HG03175 (cell line): ENCODE data around the gene MGMT.

Experiments
- ATAC-seq: cut with Tn5 transposase; IDR thresholded peaks from one replicate; pipeline ENCODE4 v1.9.1; 2021; ENCODE audit warnings: mild to moderate bottlenecking, moderate library complexity; ENCODE audit not compliant: unreplicated experiment

The MGMT gene

DNA sequence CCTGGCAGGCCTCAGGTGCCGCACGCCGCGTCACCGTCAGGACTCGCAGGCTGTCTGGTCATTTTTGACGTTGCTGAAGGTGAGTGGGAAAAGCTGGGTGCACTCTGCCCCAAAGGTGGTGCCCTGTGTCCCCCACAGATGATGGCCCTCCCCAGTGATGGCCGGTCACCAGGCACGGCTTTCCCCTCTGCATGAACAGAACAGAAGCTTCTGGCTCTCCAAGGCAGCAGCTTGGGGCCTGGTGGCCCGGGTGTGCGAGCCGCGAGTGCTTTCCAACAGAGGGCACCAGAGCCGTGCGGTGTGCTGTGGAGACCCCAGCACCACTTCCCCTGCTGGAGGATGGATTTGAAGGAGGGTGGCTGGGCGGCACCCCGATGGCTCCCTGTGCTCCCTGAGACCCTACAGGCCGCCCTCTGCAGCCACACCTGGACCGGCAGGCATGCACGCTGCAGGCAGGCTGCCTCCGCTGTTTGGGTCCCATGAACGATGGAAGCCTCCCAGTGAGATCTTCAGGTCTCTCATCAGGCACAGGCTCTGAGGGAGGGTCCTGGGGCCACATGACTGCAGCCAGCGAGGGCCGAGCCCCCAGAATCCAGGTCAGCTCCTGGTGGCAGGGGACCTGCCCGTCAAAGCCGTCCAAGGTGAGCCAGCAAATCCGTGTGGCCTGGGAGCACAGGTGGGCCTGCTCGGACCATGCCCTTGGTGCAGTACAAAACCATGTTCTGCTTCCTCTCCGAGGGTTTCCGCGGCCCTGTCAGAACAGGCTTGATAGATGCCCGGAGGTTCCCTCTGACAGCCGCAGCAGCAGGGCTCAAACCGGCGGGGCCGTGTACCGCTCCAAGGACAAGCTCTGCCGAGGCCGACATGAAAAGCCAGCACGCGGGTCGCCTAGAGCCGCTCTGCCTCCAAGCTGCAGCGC, 301.7 kb downstream of the MGMT start:
- ATAC-seq: no peak

DNA sequence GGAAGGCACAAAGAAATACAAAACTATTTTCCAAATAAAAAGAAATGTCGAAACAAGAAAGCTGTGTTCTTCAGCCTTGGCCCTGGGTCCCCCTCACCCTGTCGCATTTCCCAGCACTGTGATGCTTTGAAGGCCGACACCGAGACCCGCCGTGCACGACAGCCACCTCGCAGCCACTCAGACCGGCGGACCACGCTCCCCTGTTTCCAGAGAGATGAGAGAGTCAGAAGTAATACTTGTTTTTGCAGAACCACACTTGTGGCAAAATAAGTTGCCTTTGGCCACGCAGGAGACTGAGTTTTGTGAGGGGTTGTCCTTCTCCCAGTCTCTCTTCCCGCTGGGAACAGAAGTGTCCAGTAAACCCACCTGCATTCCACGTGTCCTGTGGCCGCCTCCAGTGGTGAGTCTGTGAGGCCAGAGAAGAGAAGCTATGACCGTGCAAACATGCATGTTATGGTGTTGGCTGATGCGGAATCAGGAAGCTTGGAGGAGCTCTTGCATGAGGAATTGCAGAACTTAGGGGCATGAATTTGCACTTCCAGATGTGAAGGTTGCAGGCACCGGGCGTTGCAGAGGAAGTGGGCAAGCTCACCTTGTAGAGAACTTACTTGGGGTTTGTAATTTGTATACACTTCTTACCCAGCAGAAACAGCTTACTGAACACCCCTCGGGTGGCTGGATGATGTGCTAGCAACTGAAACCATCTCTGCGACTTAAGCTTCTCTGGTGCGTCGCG, 302.5 kb downstream of the MGMT start:
- ATAC-seq: no peak

DNA sequence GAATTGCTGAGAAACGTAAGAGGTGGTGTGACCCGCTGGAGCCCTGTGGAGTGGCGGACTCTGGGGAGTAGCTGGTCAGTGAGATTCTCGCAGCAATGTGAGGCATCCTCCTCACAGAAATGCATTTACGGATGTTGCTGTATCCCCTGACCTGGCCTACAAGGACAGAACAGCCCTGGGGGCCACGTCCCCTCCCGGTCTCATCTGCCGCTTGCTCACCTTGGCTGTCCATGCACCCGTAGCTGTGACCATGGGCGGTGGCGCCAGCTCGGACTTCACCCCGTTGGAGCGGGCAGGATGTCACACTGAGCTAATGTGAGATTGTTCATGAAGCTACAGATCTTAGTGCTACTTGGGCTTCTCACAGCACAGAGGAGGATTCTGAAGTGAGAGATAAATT, 303.2 kb downstream of the MGMT start:
- ATAC-seq: no peak

DNA sequence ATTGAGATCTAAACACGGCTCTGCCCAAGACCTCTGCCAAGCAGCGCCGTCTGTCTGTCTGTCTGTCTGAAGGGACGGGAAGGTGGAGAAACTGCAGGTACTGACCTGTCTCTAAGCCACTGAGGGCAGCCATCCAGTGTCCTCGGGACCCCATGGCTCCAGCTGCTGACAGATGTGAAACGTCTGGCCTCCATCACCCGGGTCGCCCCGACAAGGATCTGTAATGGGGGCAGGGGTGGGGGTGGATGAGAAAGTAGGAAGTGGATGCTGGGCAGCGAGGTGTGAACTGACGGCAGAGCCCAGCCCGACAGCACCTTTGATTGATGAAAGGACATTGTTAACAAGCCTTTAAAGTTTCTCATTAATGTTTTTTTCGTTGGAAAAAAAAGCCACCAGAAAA, 304.0 kb downstream of the MGMT start:
- no peak for ATAC-seq

DNA sequence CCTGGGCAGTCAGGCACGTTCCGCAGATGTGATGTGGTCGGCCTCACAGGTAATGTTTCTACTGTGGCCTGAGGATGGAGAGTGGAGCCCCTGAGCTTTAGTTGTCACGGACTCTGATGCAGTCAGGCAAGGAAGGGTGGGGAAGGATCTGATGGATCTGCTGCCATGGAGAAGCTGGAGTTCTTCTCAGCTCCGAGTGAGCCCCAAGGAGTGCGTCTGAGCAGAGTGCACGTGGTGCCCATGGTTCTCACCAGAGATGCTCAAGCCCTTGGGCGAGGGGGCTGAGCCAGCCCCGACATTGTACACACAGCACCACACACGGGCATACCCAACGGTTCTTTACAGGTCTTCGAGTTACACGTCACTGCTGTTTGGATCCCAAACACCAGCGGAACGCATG, 304.5 kb downstream of the MGMT start:
- ATAC-seq: no peak

DNA sequence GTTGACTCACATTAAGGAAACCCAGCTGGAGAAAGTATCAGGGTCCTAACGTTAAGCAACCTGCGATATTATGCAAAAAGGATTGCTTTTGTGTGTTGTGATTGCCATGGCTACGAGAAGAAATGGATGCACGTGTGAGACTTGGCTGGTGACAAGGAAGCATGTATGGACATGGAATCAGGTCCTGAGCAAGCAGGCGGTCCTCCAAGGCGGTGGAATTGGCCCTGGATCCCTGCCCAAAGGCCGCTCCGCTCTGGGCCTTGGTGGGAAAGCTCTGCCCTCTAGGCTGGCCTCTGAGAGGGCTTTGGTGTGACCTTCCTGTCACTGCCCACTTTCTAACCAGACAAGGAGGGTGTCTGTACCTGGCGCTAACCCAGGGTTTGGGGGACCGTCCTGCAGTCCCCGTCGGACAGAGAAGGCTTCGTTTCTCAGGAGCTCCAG, 305.0 kb downstream of the MGMT start:
- ATAC-seq: no peak

DNA sequence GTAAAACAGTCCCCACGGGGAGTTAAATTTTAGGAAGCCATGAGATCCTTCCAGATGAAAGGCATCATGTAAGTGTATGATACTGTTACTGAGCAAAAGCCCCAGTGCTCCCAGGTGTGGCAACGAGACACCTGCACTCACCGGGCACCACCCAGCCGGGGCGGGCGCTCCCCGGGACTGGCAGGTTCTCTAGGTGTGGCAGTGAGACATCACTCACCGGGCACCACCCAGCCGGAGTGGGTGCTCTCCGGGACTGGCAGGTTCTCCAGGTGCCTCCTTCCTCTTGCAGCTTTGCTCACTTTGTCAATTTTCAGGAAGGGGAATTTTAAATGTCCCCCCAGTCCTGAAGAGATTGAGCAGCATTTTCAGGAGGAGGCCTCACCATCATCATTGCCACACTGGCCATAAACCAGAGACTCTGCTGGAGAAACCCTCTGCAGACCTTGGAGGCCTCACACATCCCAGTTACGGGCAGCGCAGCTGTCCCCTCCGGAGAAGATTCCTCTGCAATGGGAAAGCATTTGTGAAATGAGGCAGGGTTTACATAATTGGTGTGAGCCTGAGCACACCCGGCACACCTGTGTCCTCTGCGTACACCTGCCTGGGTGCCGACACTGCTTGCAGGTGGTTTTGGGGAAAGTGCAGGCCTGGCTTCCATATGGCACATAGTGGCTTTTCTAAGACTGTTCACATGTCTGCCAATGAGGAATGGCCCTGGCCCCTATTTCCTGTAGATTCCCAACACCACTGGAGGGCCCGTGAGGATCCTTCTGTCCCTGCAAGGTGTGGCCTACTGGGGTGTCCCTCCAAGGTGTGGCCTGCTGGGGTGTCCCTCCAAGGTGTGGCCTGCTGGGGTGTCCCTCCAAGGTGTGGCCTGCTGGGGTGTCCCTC, 305.7 kb downstream of the MGMT start:
- ATAC-seq: no peak

DNA sequence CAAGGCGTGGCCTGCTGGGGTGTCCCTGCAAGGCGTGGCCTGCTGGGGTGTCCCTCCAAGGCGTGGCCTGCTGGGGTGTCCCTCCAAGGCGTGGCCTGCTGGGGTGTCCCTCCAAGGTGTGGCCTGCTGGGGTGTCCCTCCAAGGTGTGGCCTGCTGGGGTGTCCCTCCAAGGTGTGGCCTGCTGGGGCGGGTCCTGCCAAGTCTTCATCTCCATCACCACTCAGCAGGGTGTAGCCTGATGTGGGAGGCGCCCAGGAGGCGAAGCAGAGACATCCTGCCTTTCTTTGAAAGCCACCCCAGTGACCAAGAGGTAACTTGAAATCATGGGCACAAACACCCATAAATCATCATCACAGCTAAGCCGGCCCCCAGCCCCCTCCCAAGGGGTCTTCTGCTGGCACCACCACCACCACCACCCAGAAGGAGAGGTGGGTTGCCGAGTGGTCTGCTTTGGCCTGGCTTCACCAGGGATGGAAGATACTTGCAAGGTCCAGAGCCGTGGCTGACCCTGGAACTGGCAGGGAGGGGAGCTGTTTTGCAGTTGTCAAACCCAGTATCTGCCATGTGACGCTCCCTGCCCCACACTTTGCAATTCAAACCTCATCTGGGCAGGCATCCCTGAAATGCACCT, 306.4 kb downstream of the MGMT start:
- no peak for ATAC-seq

DNA sequence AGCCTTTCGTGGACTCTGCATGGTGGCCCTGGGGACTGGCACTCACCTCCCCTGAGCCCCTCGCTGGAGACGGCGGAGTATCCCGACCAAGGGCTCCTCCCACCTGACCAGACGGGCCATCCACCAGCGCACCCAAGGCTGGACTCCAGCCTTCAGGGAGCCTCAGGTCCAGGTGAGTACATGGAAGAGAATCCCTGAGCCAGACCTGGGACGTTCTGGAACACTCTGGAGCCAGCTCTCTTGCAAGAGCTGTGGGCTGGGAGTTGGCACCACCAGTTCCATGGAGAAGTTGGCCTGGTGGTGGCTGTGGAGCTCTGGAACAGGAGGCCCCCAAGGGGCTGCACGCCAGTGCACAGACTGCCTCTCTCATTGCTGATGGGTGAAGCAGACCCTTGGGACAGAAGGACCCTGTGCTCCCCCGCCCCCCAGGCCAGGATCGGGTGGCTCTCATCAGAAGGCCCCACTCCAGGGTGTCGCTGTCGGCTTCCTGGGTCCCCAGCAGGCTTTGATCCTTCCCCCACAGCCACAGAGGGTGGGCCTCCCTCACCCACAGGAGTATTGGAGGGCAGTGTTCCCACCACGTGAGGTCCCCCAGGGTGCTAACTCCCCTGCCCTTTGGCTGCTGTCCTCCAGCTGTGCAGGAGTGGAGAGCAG, 307.2 kb downstream of the MGMT start:
- ATAC-seq: no peak

DNA sequence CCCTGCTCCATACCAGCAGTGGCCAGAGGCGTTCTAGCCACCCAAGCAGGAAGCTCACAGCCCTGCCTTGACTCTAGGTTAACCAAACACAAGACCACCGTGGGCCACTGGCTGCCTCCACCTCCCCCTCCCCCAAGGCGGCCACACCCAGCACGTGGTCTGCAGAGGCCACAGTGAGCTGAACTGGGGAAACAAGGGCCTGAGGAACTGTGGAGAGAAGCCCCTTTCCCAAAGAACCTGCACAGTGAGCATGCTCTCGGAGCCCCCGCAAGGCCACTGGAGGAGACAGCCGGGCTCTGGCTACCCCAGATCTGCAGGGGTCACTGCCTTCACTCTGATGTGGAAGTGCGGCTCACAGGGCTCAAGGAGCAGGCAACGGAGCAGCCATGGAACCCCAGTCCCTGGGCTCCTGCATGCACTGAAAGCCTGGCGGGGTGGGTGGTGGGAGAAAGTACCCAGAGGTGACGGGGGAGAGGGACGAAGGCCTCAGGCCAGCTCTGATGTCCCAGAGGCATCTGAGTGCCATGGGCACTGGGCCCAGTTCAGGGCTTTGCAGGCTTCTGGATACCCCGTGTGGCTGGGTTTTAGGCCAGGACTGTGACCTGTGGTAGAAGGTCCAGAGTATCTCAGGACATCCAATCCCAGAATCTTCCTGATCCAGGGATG, 307.8 kb downstream of the MGMT start:
- ATAC-seq: no peak

DNA sequence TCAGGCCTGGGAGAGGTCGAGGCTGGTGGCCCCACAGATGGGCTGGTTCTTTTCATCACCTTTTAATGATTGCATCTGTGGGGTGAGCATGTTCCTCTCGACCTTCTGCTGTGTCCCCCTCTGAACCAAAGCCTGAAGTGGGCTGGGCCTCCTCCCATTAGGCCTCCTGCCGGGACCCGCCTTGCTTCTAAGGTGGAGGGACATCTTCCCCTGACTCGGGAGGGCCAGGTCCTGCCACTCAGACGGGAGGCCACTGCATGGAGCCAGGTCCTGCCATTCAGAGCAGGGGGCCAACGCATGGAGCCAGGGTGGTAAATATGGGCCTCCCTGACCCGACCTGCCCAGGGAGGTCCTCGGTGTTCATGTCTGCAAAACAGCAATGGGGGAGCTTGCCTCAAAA, 308.6 kb downstream of the MGMT start:
- no peak for ATAC-seq

DNA sequence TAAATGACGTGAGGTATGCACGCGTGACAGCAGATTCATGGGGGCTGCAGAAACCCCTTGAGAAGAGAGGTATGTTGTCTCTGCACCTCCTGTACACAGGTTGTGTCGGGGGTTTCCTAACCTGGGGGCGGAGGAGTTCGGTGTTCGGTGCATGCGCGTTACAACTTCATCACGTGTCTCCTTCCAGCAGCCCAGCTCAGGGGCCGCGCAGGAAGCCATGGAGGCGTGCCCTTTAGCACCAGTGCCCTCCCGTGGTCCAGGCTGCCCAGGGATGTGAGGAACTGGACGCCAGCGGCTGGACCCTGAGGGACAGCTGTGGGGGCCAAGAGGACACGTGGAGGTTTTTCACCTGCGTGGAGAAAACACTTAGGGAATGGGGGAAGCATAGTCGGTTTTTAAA, 310.6 kb downstream of the MGMT start:
- no peak for ATAC-seq

DNA sequence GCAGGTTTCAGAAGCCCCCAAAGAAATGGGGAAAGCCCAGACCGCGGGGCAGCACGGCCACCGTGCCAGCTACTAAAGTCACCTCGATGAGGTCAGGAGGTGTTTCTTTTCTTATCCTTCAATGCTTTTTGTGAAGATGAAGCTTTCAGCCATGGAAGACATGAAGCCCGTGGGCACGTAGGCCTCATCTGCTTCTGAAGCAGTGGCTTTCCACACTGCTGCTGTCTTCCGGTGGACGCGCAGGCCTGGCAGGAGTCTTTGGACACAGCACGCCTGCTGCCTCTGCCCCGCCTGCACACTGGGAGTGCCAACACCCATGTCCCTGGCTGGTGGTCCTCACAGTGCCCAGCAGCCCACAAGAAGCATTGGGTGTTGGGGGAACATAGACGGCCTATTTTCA, 311.5 kb downstream of the MGMT start:
- no peak for ATAC-seq

DNA sequence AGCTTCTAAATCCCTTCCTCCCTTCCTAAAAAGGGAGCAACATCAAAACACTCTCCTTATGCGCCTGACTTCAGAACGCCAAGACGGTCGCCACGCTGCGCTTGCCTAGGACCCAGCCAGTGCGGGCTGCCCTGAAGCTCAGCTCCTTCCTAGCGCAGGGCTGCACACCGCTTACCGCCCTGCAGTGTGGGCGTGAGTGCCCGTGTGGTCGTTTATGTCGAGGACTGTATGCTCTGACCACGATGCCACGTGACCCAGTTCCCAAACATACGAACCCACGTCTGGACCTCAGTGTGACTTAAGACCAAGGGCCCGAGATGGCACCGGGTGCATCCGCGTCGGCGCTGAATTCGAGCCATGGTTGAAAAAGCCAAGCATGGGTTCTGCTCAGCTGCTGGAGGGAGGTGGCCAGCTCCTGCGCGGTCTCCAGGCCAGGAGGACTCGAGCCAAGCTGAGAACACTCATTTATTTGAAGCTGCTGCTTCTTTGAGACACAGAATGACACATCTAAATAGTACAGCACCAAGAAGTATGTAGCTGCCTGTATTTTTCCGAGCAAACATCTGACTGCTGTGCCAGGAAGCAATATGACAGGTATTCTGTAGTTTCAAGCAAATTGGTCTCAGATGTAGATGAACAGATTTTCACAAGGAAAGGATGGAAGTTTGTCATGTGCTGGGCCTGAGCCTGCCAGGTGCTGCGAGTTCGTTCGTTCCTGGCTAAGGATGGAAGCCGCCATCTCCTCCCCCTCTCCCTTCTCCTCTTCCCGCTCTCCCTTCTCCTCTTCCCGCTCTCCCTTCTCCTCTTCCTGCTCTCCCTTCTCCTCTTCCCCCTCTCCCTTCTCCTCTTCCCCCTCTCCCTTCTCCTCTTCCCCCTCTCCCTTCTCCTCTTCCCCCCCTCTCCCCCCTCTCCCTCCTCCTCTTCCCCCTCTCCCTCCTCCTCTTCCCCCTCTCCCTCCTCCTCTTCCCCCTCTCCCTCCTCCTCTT, 312.4 kb downstream of the MGMT start:
- no peak for ATAC-seq

DNA sequence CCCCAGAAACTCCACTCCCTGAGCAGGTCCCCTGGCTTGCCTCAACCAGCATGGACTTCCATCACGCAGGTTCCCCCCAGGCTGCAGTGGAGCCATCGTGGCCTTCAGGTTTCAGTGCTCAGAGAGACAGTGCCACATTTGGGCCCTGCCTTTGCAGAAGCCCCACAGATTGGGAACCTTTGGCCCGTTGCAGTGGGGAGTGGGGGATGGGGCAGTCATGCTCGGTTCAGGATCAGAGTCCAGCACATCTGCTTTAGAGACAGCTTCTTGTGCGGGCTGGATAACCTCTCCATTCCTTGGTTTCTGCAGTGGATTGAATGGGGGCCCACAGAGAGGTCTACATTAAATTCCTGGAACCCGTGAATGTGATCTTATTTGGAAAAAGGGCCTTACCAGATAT, 313.2 kb downstream of the MGMT start:
- ATAC-seq: no peak

DNA sequence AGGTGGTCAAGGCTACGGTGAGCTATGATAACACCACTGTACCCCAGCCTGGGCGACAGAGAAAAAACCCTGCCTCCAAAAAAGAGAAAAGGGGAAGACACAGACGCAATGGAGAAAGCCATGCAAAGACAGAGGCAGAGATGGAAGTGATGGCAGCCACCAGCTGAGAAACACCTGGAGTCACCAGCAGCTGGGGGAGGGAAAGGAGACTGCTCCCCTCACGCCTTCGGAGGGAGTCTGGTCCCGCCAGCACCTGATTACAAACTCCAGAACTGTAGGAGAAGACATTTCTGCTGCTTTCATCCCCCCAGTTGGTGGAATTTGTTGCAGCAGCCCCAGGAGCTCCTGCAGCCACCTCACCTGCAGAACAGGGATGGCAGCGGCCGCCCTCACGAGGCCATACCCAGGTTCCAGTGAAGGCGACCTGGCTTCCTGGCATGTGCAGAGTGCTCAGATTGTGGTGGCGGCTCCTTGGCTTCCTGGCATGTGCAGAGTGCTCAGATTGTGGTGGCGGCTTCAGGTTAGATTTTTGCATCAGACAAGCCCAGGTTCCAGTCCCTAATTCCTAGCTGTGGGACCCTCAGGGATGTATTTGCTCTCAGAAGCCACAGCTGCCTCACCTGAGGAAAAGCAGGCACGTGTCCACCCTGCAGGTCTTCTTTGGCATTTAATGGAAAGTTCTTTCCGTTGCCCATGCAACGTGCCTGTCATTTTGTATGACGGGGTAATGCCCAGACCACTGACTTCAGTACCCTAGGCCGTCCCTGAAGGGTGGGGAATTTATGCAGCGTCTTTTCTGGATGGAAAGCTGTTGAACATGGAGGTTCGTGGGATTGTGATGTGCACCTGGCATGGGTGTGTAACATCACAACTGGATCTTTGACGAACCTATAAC, 314.1 kb downstream of the MGMT start:
- no peak for ATAC-seq

DNA sequence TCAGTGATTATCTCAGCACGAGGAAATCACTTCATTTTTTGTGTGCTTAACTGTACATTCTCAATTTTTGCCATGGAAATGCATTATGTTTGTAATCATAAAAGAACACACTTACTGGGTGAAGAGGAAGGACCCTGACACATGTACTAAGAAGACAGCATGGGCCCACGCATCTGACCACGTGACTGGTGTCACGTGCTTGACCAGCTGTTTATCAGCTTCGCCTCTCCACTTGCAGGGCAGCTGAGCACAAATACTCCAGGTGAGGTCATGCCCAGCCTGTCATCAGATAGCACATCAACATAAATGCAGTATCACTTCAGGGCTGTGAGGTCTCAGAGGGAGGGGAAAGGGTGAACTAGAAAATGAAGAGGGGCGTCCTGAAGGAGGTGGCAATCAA, 317.2 kb downstream of the MGMT start:
- ATAC-seq: no peak

DNA sequence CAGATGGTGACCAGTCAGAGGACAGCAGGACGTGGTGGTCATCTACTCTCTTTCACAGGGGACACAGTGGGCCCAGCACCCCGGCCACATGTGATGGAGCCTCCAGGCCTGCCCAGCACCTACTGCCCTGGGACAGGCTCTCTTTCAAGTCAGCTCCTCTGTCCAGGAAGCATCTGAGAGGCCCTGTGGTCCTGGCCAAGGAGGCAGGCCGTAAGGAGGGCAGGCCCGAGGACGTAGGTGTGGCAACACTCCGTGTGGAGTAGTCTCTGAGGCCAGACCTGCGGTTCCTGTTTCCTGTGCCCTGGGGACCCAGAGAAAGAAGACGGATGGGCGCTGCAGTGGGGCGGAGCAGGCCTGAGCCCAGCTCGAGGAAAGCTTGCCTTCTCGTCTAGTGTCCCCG, 317.9 kb downstream of the MGMT start:
- ATAC-seq: no peak
